Transverse colon (tissue), 4 donors: ENCODE data around the gene RAPGEF3. TPM values are rescaled to one million over a fixed set of nuclear protein-coding genes. Genes with fewer than 3 reads are reported as not detected.

Experiments used
- DNase-seq: peaks from one replicate; pipeline ENCODE4 v3.0.0-alpha.2; 2019
- H3K27ac ChIP-seq, 4 donors: fragments of 200-600 bp; sonication (generic); 2 replicates each; pipeline ENCODE4 v1.5.1; 2016 to 2018; ENCODE audit warnings: inconsistent platforms in 4 of 4
- H3K27me3 ChIP-seq: fragments of 200-600 bp; sonication (generic); 2 replicates; pipeline ENCODE4 v1.5.1; 2017; ENCODE audit warnings: inconsistent platforms
- H3K36me3 ChIP-seq, 4 donors: fragments of 200-600 bp; sonication (generic); 2 replicates each; pipeline ENCODE4 v1.5.1; 2017 to 2019; ENCODE audit warnings: inconsistent platforms in 4 of 4
- H3K4me1 ChIP-seq, 4 donors: fragments of 200-600 bp; sonication (generic); 2 replicates each; pipeline ENCODE4 v1.5.1; 2017 to 2020; ENCODE audit warnings: inconsistent platforms in 4 of 4
- H3K4me3 ChIP-seq, 4 donors: fragments of 200-600 bp; sonication (generic); 1 replicate in 1 of 4; 2 replicates in 3 of 4; pipeline versions ENCODE4 v1.5.1 to v1.6.1; 2017 to 2019; ENCODE audit warnings: inconsistent platforms in 4 of 4
- H3K9me3 ChIP-seq, 2 donors: fragments of 200-600 bp; sonication (generic); 2 replicates each; pipeline ENCODE4 v1.5.1; 2017 to 2019; ENCODE audit warnings: inconsistent platforms in 2 of 2
- EP300 ChIP-seq: sonication (generic); formaldehyde crosslinking; IDR thresholded peaks from one replicate; pipeline ENCODE4 v1.6.1; 2017; ENCODE audit warnings: antibody characterized with exemption, low read depth
- POLR2A ChIP-seq: fragments of 450-650 bp; IDR thresholded peaks from one replicate; pipeline ENCODE4 v1.6.1; 2016; ENCODE audit warnings: antibody characterized with exemption, mild to moderate bottlenecking, moderate library complexity
- POLR2AphosphoS5 ChIP-seq, 3 donors: sonication (generic); formaldehyde crosslinking; IDR thresholded peaks; one replicate each; pipeline ENCODE4 v1.6.1; 2016; ENCODE audit warnings: antibody characterized with exemption in 3 of 3
- WGBS, 2 donors: methylation state at CpG; one replicate each; pipeline ENCODE4 v1.1.5; 2018; ENCODE audit warnings: low coverage in 1 of 2; 5-methylcytosine and 5-hydroxymethylcytosine counted together
- in situ Hi-C, 4 donors: fragments of 200-750 bp; cut with MboI; loops; one replicate each; pipeline versions ENCODE4 v1.15.0 to v1.15.1; 2017; ENCODE audit warnings: low sequenced_read_pairs in 3 of 4, low pct_ligation_motif_present in 1 of 4, low pct_unique_long_range_greater_than_20kb in 1 of 4
- intact Hi-C: fragments of 100-400 bp; cut with DNase I; formaldehyde crosslinking; loops from one replicate; pipeline ENCODE4 v1.15.1; 2023; ENCODE audit warnings: low total_unique reads
- total RNA-seq, 4 donors: library from RNA; depleted of rRNA; stranded (reverse); fragments of >200 nt; gene quantifications; one replicate each; pipeline ENCODE4 v1.1.0, GENCODE V29; 2016
- TF ChIP-seq, protein P1 (sequence below), 5 experiments: fragments of 200-600 bp in 3 of 5; fragments of 450-650 bp in 2 of 5; sonication (generic) in 3 of 5; IDR thresholded peaks; 1 replicate in 2 of 5; 2 replicates in 3 of 5; pipeline ENCODE4 v1.5.1; 2016 to 2017; ENCODE audit warnings: antibody characterized with exemption in 5 of 5, inconsistent platforms in 3 of 5, mild to moderate bottlenecking in 2 of 5, moderate library complexity in 1 of 5

The RAPGEF3 gene
- total RNA-seq, 4 donors from 2014 or later: 8.1 to 51.7 (median 24.6) TPM

DNA sequence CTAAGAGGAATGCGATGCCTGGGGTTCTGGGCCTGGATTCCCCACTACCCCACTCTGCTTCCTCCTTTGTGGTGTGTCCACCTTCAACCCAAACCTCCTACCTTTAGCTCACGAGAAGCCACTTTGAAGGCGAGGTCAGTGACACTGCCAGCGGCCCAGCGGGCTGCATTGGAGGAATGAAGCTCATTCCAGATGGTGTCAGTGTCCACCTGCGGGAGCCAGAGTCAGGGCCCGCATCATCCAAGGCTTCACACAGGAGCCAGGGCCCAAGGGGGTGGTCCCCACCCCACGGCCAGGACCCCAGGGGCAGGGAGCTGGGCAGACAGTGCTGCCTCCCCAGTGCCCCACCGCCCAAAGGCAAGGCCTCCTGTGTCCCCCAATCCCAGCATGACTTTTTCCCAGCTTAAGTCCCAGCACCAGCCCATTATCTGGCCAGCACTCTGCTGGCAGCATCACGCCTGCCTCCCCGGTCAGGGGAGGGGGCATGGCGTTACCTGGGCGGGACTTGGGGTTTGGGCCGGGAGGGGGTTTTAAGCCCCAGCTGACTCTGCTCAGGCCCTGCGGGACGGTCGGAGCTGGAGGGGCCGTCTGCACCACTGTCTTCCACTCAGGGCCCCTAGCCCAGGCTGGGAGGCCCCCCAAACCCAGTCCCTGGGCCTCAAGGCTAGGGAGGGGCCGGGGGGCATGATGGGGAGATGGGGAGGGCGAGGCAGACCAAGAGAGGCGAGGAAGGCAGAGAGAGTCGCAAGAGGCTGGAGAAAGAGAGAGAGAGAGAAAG is 31.2 kb upstream of the RAPGEF3 start:
- no peaks in the 10 kb centered on the region for H3K4me1 ChIP-seq
- no peak overlapping the region for H3K27ac ChIP-seq
- peaks cover 0 to 36% (median 16%) of the 10 kb centered on the region in 4 donors for H3K36me3 ChIP-seq
- 88% methylated on average over 20 of the region's 22 CpGs; no CpG with 5 or more reads in 1 of the 2 donors for WGBS, 2 donors
- DNase-seq: no peak
- intact Hi-C loops (no loop called here), in situ Hi-C loops (loop anchor here in 1 of 4 donors (10.0 kb wide), 1 partner anchor 45 kb away; no protein-coding TSS in a partner anchor)
- no peaks in the 10 kb centered on the region for H3K9me3 ChIP-seq
- no peaks in the 10 kb centered on the region for H3K27me3 ChIP-seq
- TF ChIP-seq EP300 (no peak), POLR2AphosphoS5 (IDR thresholded peaks at IDR 0.05) (no peak), POLR2A (no peak)
- TF ChIP-seq, protein P1, sequence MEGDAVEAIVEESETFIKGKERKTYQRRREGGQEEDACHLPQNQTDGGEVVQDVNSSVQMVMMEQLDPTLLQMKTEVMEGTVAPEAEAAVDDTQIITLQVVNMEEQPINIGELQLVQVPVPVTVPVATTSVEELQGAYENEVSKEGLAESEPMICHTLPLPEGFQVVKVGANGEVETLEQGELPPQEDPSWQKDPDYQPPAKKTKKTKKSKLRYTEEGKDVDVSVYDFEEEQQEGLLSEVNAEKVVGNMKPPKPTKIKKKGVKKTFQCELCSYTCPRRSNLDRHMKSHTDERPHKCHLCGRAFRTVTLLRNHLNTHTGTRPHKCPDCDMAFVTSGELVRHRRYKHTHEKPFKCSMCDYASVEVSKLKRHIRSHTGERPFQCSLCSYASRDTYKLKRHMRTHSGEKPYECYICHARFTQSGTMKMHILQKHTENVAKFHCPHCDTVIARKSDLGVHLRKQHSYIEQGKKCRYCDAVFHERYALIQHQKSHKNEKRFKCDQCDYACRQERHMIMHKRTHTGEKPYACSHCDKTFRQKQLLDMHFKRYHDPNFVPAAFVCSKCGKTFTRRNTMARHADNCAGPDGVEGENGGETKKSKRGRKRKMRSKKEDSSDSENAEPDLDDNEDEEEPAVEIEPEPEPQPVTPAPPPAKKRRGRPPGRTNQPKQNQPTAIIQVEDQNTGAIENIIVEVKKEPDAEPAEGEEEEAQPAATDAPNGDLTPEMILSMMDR (IDR thresholded peaks at IDR 0.05): no peak
- no peak overlapping the region for H3K4me3 ChIP-seq

DNA sequence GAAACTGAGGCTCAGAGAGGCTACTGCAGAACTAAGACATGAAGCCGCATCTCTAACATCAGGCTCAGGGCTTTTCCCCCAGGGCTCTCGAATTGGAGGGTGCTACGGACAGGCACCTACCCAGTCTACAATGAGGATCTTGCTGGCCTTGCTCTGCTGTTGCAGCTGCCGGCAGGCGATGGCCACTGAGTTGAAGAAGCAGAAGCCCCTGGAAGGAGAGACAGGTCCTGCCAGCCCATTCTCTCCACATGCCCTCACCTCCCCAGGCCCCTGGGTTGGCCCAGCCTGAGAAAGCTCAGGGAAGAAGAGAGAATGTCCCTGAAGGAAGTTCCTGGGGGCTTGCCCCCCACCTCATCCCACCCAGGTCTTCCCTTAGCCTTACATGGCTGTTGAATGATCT is 30.5 kb upstream of the RAPGEF3 start:
- no peaks in the 10 kb centered on the region for H3K27me3 ChIP-seq
- H3K9me3 ChIP-seq: no peaks in the 10 kb centered on the region
- in situ Hi-C loops: loop anchor here in 1 of 4 donors (10.0 kb wide), 1 partner anchor 46 kb away; no protein-coding TSS in a partner anchor
- WGBS, 2 donors: 86% methylated on average over 4 of the region's 5 CpGs; no CpG with 5 or more reads in 1 of the 2 donors
- H3K4me1 ChIP-seq: no peaks in the 10 kb centered on the region
- DNase-seq: no peak
- no peak overlapping the region for H3K27ac ChIP-seq
- TF ChIP-seq, protein P1 (IDR thresholded peaks at IDR 0.05): no peak
- TF ChIP-seq POLR2AphosphoS5 (IDR thresholded peaks at IDR 0.05): no peak
- no peak overlapping the region for H3K4me3 ChIP-seq
- intact Hi-C loops: no loop called here
- peaks cover 0 to 37% (median 18%) of the 10 kb centered on the region in 4 donors for H3K36me3 ChIP-seq

DNA sequence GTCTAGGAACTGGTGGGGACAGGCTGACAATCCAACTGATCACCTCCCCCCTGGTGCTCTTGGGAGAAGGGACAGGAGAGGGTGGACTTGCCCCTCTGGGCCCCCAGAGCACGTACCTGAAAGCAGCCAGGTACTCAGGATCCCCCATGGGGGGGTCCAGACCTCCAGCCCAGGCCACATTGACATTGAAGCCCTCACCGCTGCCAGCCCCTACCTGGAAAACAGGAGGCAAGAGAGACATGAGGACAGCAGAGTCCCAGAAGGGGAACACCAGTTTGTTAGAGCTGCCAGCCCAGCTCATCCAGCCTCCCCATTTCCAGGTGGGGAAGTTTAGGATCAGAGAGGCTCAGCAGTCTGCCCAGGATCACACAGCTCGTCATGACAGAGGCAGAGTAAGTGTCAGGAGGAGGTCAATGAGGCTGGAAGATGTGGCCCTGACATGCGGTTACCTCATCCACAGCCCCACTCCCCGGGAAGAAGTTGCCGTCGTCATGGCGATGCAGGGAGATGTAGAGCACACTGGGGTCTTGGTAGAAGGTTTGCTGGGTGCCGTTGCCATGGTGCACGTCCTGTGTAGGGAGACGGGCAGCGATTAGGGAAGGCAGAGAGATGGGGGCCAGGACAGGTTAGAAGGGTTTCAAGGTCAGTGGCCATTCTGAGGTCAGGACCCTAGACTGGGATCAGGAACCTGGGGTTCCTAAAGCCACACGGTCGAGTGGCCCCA is 29.1 kb upstream of the RAPGEF3 start:
- no peak overlapping the region for H3K27ac ChIP-seq
- WGBS, 2 donors: 82 to 90% methylated on average over 2 to 14 of the region's 14 CpGs
- peaks cover 0 to 38% (median 19%) of the 10 kb centered on the region in 4 donors for H3K36me3 ChIP-seq
- intact Hi-C loops: no loop called here
- no peaks in the 10 kb centered on the region for H3K4me1 ChIP-seq
- no peak overlapping the region for H3K4me3 ChIP-seq
- no peak for DNase-seq
- H3K9me3 ChIP-seq: no peaks in the 10 kb centered on the region
- in situ Hi-C loops: loop anchor here in 1 of 4 donors (10.0 kb wide), 1 partner anchor 47 kb away; no protein-coding TSS in a partner anchor
- TF ChIP-seq, protein P1 (IDR thresholded peaks at IDR 0.05): no peak
- TF ChIP-seq POLR2A (no peak), EP300 (no peak), POLR2AphosphoS5 (IDR thresholded peaks at IDR 0.05) (no peak)
- H3K27me3 ChIP-seq: no peaks in the 10 kb centered on the region

DNA sequence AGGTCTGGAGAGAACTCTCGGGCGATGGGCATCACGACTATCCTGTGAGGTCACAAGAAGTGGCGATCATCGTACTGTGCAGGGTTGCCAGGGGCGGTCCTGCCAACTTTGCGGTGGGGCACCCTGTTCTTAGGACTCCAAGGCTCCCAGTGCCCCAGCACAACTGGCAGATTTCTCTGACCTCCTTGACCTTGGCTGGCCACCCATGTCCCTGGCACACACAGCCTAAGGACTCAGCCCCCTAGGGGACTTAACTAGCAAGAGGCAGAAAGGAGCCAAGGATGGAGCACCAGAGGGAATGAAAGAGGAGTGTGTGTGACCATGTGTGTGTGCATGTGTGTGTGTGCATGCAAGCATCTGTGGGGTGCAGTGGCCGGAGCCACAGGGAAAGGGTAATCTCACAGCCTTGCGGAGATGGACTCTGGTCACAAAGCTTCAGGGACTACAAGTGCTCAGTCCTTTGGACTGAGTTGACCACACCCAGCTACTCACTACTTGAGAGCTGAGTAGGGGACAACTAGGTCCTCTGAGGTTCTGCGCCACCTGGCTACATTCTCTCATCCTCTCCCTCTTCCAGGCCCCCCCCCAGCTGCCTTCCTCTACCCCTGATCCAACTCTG is 28.1 kb upstream of the RAPGEF3 start:
- no peak overlapping the region for H3K27ac ChIP-seq
- in situ Hi-C loops (loop anchor here in 1 of 4 donors (10.0 kb wide), 1 partner anchor 48 kb away; no protein-coding TSS in a partner anchor), intact Hi-C loops (no loop called here)
- H3K9me3 ChIP-seq: no peaks in the 10 kb centered on the region
- H3K4me1 ChIP-seq: no peaks in the 10 kb centered on the region
- TF ChIP-seq, protein P1 (IDR thresholded peaks at IDR 0.05): no peak
- TF ChIP-seq POLR2AphosphoS5 (IDR thresholded peaks at IDR 0.05) (no peak), EP300 (no peak), POLR2A (no peak)
- DNase-seq: no peak
- peaks cover 0 to 38% (median 18%) of the 10 kb centered on the region in 4 donors for H3K36me3 ChIP-seq
- H3K27me3 ChIP-seq: no peaks in the 10 kb centered on the region
- no peak overlapping the region for H3K4me3 ChIP-seq
- WGBS, 2 donors: 91% methylated on average over 10 of the region's 10 CpGs; no CpG with 5 or more reads in 1 of the 2 donors
